Nephron (organoid): ENCODE measurements around the gene HEATR5A.

Source experiments
- H3K27ac Mint-ChIP-seq, 3 experiments: 2 replicates each; pipeline ENCODE4 v1.8.0; 2020; ENCODE audit warnings: mixed read lengths in 3 of 3, mild to moderate bottlenecking in 2 of 3, moderate library complexity in 1 of 3
- H3K27me3 Mint-ChIP-seq: 2 replicates; pipeline ENCODE4 v1.8.0; 2021; ENCODE audit warnings: low read depth, mild to moderate bottlenecking, moderate library complexity, mixed read lengths
- H3K36me3 Mint-ChIP-seq: 2 replicates; pipeline ENCODE4 v1.8.0; 2020; ENCODE audit warnings: low read depth, mixed read lengths
- H3K4me1 Mint-ChIP-seq: 2 replicates; pipeline ENCODE4 v1.8.0; 2020; ENCODE audit warnings: mixed read lengths
- H3K4me3 Mint-ChIP-seq, 3 experiments: 2 replicates each; pipeline ENCODE4 v1.8.0; 2020; ENCODE audit warnings: mild to moderate bottlenecking in 3 of 3, mixed read lengths in 3 of 3, moderate library complexity in 2 of 3
- H3K9me3 Mint-ChIP-seq: 2 replicates; pipeline ENCODE4 v1.8.0; 2020; ENCODE audit warnings: mixed read lengths
- TF ChIP-seq, protein P1 (sequence below), 3 experiments: fragments of 200-600 bp; sonication (generic); IDR thresholded peaks; one replicate each; pipeline ENCODE4 v1.5.0; 2021; ENCODE audit warnings: antibody characterized with exemption in 3 of 3; ENCODE audit not compliant: unreplicated experiment in 3 of 3

HEATR5A gene

DNA sequence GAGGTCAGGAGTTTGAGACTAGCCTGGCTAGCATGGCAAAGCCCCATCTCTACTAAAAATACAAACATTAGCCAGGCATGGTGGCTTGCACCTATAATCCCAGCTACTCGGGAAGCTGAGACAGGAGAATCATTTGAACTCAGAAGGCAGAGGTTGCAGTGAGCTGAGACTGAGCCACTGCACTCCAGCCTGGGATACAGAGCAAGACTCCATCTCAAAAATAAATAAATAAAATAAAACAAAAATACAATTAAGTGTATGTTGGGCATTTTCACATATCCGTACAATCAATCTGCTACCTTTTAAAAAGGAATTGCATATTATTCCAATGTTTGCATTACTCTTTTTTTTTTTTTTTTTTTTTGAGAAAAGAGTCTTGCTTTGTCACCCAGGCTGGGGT is 165.1 kb downstream of the HEATR5A start:
- Mint-ChIP-seq H3K27ac (no peak overlapping the region), H3K4me1 (no peaks in the 10 kb centered on the region), H3K27me3 (no peaks in the 10 kb centered on the region), H3K36me3 (no peaks in the 10 kb centered on the region), H3K9me3 (no peaks in the 10 kb centered on the region), H3K4me3 (no peak overlapping the region)
- TF ChIP-seq, protein P1, sequence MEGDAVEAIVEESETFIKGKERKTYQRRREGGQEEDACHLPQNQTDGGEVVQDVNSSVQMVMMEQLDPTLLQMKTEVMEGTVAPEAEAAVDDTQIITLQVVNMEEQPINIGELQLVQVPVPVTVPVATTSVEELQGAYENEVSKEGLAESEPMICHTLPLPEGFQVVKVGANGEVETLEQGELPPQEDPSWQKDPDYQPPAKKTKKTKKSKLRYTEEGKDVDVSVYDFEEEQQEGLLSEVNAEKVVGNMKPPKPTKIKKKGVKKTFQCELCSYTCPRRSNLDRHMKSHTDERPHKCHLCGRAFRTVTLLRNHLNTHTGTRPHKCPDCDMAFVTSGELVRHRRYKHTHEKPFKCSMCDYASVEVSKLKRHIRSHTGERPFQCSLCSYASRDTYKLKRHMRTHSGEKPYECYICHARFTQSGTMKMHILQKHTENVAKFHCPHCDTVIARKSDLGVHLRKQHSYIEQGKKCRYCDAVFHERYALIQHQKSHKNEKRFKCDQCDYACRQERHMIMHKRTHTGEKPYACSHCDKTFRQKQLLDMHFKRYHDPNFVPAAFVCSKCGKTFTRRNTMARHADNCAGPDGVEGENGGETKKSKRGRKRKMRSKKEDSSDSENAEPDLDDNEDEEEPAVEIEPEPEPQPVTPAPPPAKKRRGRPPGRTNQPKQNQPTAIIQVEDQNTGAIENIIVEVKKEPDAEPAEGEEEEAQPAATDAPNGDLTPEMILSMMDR (IDR thresholded peaks at IDR 0.05; ENCODE audit: unreplicated experiment in 3 of 3): no peak

DNA sequence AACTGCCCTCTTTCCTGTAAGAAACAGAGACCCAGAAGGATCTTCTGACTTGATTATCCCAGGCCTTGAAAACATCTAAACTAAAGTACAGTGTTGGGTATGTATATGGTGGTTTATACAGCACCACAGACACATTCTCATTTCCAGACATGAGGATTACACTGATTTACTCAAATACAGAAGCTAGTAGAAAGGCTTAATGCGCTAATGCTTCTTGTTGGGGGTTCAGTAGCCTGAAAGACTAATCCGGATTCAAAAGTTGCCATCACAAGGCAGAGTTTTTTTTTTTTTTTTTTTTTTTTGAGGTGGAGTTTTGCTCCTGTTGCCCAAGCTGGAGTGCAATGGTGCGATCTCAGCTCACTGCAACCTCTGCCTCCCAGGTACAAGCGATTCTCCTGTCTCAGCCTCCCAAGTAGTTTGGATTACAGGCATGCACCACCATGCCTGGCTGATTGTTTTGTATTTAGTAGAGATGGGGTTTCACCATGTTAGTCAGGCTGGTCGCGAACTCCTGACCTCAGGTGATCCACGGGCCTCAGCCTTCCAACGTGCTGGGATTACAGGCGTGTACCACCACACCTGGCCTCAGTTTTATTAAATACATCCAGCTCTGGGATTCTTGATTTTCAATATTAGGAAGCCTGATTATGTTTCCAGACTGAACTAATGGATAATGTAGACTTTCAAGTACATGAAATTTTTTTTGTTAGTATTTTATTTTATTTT is 166.4 kb downstream of the HEATR5A start:
- no peaks in the 10 kb centered on the region for H3K36me3 Mint-ChIP-seq
- TF ChIP-seq, protein P1 (IDR thresholded peaks at IDR 0.05; ENCODE audit: unreplicated experiment in 3 of 3): no peak
- H3K27ac Mint-ChIP-seq: no peak overlapping the region
- H3K9me3 Mint-ChIP-seq: no peaks in the 10 kb centered on the region
- no peaks in the 10 kb centered on the region for H3K27me3 Mint-ChIP-seq
- H3K4me3 Mint-ChIP-seq: no peak overlapping the region
- no peaks in the 10 kb centered on the region for H3K4me1 Mint-ChIP-seq

DNA sequence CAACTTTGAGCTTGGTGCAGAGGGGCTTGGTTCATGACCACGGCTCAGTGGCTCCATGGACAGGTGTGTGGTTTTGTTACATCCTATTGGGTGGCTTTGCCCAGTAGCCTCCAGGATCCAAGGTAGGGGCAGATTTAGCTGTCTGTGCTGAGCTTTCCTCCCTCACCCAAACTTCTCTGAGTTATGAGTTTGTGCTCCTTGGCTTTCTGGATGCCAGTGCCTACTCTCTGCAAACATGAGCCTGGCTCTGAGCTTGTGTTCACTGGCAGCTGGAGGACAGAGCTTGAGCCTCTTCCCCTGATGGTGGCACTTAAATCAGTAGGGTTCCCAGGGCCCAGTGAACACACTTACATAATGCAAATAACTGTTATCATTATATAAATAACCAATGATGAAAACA is 167.5 kb downstream of the HEATR5A start:
- Mint-ChIP-seq H3K4me1 (no peaks in the 10 kb centered on the region), H3K36me3 (no peaks in the 10 kb centered on the region), H3K27me3 (no peaks in the 10 kb centered on the region), H3K4me3 (no peak overlapping the region), H3K9me3 (no peaks in the 10 kb centered on the region), H3K27ac (no peak overlapping the region)
- TF ChIP-seq, protein P1 (IDR thresholded peaks at IDR 0.05; ENCODE audit: unreplicated experiment in 3 of 3): no peak

DNA sequence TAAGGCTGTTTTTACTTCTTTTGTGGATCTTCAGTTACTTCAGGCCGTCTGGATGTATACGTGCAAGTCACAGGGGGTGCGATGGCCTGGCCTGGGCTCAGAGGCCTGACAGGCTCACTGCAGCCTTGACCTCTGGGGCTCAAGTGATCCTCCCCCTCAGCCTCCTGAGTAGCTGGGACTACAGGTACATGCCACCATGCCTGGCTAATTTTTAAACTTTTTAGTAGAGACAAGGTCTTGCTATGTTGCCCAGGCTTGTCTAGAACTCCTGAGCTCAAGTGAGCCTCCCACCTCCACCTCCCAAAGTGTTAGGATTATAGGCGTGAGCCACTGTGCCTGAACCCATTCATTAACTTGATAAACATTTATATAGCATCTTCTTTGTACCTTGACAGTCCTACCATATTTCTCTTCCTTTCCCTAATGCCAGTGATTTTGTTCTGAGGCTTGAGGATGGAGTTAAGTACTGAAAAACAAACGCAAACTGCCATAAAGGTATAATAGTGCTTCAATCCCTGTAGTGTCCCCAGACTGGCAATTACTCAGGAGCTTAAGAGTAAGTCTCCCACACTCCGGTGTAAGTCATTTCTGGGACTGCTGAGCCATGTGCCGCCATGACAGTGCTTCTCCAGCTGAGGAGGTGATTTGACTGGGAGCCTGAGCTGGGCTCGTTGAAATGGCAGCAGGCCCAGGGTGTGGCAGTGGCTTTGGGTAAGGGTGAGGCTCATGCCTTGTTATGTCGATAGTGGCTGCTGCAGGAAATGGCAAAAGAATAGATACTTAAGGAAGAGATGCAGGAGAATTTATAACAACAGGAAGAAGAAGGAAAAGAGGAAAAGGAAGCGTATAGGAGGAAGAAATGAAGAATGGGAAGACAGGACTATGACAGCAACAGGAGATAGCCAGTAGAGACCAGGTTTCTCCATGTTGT is 169.1 kb downstream of the HEATR5A start:
- Mint-ChIP-seq H3K4me1 (no peaks in the 10 kb centered on the region), H3K27ac (no peak overlapping the region), H3K36me3 (no peaks in the 10 kb centered on the region), H3K9me3 (no peaks in the 10 kb centered on the region), H3K4me3 (no peak overlapping the region), H3K27me3 (no peaks in the 10 kb centered on the region)
- TF ChIP-seq, protein P1 (IDR thresholded peaks at IDR 0.05; ENCODE audit: unreplicated experiment in 3 of 3): no peak

GRCh38 chr14:31244626-31245025 is 175.7 kb downstream of the HEATR5A start:
- H3K27ac Mint-ChIP-seq: no peak overlapping the region
- TF ChIP-seq, protein P1 (IDR thresholded peaks at IDR 0.05; ENCODE audit: unreplicated experiment in 3 of 3): no peak
- H3K4me1 Mint-ChIP-seq: peaks cover 14% of the 10 kb centered on the region
- no peaks in the 10 kb centered on the region for H3K36me3 Mint-ChIP-seq
- no peak overlapping the region for H3K4me3 Mint-ChIP-seq
- no peaks in the 10 kb centered on the region for H3K9me3 Mint-ChIP-seq
- H3K27me3 Mint-ChIP-seq: no peaks in the 10 kb centered on the region
